ENCODE results near the gene UMAD1. TPM values are rescaled to one million over a fixed set of nuclear protein-coding genes. Genes with fewer than 3 reads are reported as not detected.

The UMAD1 gene
- total and polyA plus RNA-seq, 12 donors = 7.4 to 77.4 (median 24.4) TPM

DNA sequence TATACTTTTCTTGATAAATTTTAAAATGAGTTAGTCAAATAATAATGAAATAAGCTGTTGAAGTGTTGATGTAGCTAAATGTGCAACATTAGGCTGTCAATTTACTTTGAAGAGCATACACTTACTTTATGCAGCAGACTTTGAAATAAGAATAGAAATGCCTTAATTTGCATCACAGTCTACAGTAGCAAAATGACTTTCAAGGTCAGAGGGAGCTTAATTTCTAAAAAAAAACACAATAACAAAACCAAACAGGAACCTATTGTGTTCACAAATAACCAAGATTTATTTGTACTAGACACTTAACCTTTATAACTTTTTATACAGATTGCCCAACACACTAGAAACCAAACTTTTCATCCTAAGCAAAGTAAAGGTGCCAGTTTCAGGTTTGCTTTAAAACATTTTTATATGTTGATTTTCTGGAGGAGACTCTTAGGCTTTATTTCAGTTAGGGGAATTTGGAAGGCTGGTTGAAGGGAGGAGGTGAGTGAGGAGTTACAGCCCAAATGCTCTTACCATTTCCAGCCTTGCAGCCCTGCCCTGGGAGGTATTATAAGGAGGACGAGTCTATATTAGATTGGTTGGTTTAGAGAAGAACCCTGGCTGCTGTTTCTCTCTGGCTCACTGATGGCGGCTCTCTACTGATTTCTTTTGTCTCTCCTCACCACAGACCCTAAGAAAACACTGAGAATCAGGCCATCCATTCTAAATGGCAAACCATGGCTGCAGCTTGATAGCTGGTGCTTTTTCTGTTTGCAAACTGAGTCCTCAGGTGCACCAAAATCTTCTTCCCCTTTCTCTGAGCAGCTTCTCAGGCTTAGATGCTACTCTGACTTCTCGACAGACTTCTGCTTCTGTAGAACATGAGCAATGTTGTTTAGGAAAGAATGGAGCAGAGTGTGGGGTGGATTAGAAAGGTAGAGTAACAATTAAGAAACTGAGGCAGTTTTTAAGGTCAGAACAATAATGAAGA, 133.1 kb downstream of the UMAD1 start:
- no peak overlapping the region for H3K4me3 ChIP-seq
- TF ChIP-seq, protein P1, sequence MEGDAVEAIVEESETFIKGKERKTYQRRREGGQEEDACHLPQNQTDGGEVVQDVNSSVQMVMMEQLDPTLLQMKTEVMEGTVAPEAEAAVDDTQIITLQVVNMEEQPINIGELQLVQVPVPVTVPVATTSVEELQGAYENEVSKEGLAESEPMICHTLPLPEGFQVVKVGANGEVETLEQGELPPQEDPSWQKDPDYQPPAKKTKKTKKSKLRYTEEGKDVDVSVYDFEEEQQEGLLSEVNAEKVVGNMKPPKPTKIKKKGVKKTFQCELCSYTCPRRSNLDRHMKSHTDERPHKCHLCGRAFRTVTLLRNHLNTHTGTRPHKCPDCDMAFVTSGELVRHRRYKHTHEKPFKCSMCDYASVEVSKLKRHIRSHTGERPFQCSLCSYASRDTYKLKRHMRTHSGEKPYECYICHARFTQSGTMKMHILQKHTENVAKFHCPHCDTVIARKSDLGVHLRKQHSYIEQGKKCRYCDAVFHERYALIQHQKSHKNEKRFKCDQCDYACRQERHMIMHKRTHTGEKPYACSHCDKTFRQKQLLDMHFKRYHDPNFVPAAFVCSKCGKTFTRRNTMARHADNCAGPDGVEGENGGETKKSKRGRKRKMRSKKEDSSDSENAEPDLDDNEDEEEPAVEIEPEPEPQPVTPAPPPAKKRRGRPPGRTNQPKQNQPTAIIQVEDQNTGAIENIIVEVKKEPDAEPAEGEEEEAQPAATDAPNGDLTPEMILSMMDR (IDR thresholded peaks at IDR 0.05) = no peak
- TF ChIP-seq POLR2A (IDR thresholded peaks at IDR 0.05) = no peak
- 69 to 89% (median 87%) methylated on average over 3 of the region's 3 CpGs for WGBS, 4 donors
- no peak overlapping the region for H3K27ac ChIP-seq
- no peaks in the 10 kb centered on the region for H3K27me3 ChIP-seq
- no peaks in the 10 kb centered on the region for H3K36me3 ChIP-seq (replicated peaks in 1 of 2)
- H3K4me1 ChIP-seq (replicated peaks in 1 of 2) = no peaks in the 10 kb centered on the region
- no peaks in the 10 kb centered on the region for H3K9me3 ChIP-seq (replicated peaks in 1 of 3)
- no peak for DNase-seq
- intact Hi-C loops (cut with DNase I) = no loop called here

DNA sequence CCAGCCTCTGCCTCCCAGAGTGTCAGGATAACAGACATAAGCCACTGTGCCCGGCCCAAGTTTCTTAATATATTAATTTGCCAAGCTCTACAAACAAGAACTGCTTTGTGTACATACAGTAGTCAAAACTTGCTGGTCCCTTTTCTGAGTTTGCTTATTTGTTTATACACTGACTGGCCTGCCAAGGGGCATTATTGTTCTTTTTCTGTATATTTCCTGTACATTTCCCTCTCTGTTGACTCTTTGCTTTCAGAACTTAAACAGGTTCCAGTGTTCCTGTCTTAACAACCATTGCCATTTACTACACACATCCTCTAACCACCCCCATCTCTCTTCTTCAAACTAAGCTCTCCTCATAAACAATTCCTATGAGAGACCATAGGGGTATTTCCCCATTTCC, 139.3 kb downstream of the UMAD1 start:
- no peak overlapping the region for H3K4me3 ChIP-seq
- no peaks in the 10 kb centered on the region for H3K36me3 ChIP-seq (replicated peaks in 1 of 2)
- no peak for DNase-seq
- H3K27me3 ChIP-seq = no peaks in the 10 kb centered on the region
- H3K4me1 ChIP-seq (replicated peaks in 1 of 2) = no peaks in the 10 kb centered on the region
- no peak overlapping the region for H3K27ac ChIP-seq
- TF ChIP-seq, protein P1 (IDR thresholded peaks at IDR 0.05) = no peak
- no peak for TF ChIP-seq POLR2A (IDR thresholded peaks at IDR 0.05)
- H3K9me3 ChIP-seq (replicated peaks in 1 of 3) = peaks cover 0 to 7% (median 0%) of the 10 kb centered on the region in 3 donors
- 89 to 100% (median 96%) methylated on average over 1 of the region's 1 CpG for WGBS, 4 donors
- intact Hi-C loops (cut with DNase I) = no loop called here

DNA sequence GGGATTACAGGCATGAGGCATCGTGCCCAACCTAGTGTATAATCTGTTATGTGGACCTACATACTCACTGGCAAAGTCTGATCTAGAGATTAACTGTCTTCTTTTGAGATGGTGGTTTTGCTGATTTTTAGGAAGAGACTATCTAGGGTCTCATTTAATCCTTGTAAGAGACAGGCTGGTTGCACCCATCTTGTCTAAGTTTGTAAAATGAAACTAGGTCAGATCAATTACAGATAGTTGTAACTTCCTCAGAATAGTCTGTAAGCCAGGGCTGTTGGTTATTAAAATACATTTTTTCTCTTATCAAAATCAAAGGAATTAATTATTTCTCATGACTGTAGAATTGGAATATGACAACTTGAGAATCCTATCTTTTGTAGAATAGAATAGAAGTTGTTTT, 142.4 kb downstream of the UMAD1 start:
- H3K4me1 ChIP-seq (replicated peaks in 1 of 2) = no peaks in the 10 kb centered on the region
- DNase-seq = no peak
- no peaks in the 10 kb centered on the region for H3K36me3 ChIP-seq (replicated peaks in 1 of 2)
- WGBS, 4 donors = 82 to 100% (median 95%) methylated on average over 1 of the region's 1 CpG
- no peak for TF ChIP-seq POLR2A (IDR thresholded peaks at IDR 0.05)
- TF ChIP-seq, protein P1 (IDR thresholded peaks at IDR 0.05) = no peak
- H3K27me3 ChIP-seq = no peaks in the 10 kb centered on the region
- no peak overlapping the region for H3K4me3 ChIP-seq
- H3K27ac ChIP-seq = no peak overlapping the region
- H3K9me3 ChIP-seq (replicated peaks in 1 of 3) = peaks cover 0 to 7% (median 0%) of the 10 kb centered on the region in 3 donors
- intact Hi-C loops (cut with DNase I) = no loop called here

DNA sequence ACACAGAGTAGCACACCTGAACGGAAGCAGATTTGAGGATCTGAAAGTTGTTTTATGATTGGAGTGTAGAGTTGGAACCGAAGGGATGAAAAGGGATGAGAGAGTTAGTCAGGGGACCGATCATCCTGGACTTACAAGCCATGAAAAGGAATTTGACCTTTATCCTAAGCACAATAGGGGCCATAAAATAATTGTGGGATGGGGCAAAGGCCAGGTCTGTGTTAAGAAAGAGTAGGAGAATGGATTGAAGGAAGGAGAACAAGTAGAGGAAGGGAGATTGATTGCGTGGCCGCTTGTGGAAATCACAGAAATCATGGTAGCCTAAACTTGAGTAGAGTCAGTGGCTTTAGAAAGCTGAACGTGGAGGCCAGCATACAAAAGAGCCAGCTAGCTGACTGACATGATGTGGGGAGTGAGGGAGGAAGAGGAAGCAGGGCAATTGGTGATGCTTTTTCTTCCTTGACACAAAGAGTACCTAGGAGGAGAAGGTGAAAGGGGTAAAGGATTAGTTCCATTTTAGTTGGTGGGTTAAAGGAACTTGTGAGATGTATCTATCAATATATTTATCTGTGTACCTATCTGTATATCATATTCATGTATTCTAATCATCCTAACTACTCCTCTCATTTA, 144.9 kb downstream of the UMAD1 start:
- Histone ChIP-seq H3K36me3 (replicated peaks in 1 of 2) (no peaks in the 10 kb centered on the region), H3K27ac (no peak overlapping the region), H3K4me1 (replicated peaks in 1 of 2) (no peaks in the 10 kb centered on the region), H3K27me3 (no peaks in the 10 kb centered on the region), H3K9me3 (replicated peaks in 1 of 3) (peaks cover 0 to 6% (median 0%) of the 10 kb centered on the region in 3 donors), H3K4me3 (no peak overlapping the region)
- intact Hi-C loops (cut with DNase I) = no loop called here
- no peak for DNase-seq
- no peak for TF ChIP-seq POLR2A (IDR thresholded peaks at IDR 0.05)
- TF ChIP-seq, protein P1 (IDR thresholded peaks at IDR 0.05) = no peak
- WGBS, 4 donors = 89 to 94% (median 93%) methylated on average over 6 of the region's 6 CpGs
